Keratinocyte (primary cell): ENCODE data around the gene MTMR11. TPM values are rescaled to one million over a fixed set of nuclear protein-coding genes. Genes with fewer than 3 reads are reported as not detected.

ENCODE experiments used
- DNase-seq: peaks from one replicate; pipeline ENCODE4 v3.0.0-alpha.2; 2011; ENCODE audit warnings: low read depth, missing footprints, low spot score
- FAIRE-seq: peaks from 2 replicates; lab custom pipeline; 2011; peaks lifted over from hg19 to GRCh38; lab: Jason Lieb, UNC
- H2AFZ ChIP-seq: 2 replicates; pipeline ENCODE4 v1.6.0; 2012; ENCODE audit warnings: low read length, control low read depth, inconsistent platforms; ENCODE audit not compliant: control insufficient read depth
- H3K27ac ChIP-seq: 2 replicates; pipeline ENCODE4 v1.5.1; 2011; ENCODE audit warnings: low read length; ENCODE audit not compliant: control insufficient read depth, insufficient read depth
- H3K27me3 ChIP-seq: 3 replicates; pipeline ENCODE4 v1.6.0; 2011; ENCODE audit warnings: low read length; ENCODE audit not compliant: control insufficient read depth, insufficient read depth; ENCODE audit errors: extremely low read depth
- H3K36me3 ChIP-seq, 2 experiments: 2 replicates in 1 of 2; 3 replicates in 1 of 2; pipeline ENCODE4 v1.5.1; 2011; ENCODE audit warnings: low read length in 2 of 2, mild to moderate bottlenecking in 1 of 2; ENCODE audit not compliant: control insufficient read depth in 2 of 2, insufficient read depth in 2 of 2; ENCODE audit errors: extremely low read depth in 1 of 2
- H3K4me1 ChIP-seq: 3 replicates; pipeline ENCODE4 v1.5.1; 2011; ENCODE audit warnings: low read length; ENCODE audit not compliant: control insufficient read depth, insufficient read depth; ENCODE audit errors: extremely low read depth
- H3K4me2 ChIP-seq: 3 replicates; pipeline ENCODE4 v1.6.0; 2011; ENCODE audit warnings: low read depth, low read length; ENCODE audit not compliant: control insufficient read depth, insufficient read depth; ENCODE audit errors: extremely low read depth
- H3K4me3 ChIP-seq, 3 experiments: fragments of 200-600 bp in 1 of 3; sonication (generic) in 1 of 3; 2 replicates in 2 of 3; 3 replicates in 1 of 3; pipeline ENCODE4 v1.5.1; 2011 to 2016; ENCODE audit warnings: low read length in 3 of 3, mild to moderate bottlenecking in 3 of 3, control low read depth in 2 of 3, inconsistent platforms in 1 of 3, low read depth in 1 of 3, mixed read lengths in 1 of 3, mixed run types in 1 of 3, moderate library complexity in 1 of 3; ENCODE audit not compliant: control insufficient read depth in 2 of 3, insufficient read depth in 2 of 3; ENCODE audit errors: extremely low read depth in 1 of 3
- H3K79me2 ChIP-seq: 2 replicates; pipeline ENCODE4 v1.6.0; 2012; ENCODE audit warnings: low read length; ENCODE audit not compliant: control insufficient read depth, insufficient read depth
- H3K9ac ChIP-seq: 3 replicates; pipeline ENCODE4 v1.6.0; 2011; ENCODE audit warnings: low read length; ENCODE audit not compliant: control insufficient read depth, insufficient read depth; ENCODE audit errors: extremely low read depth
- H3K9me1 ChIP-seq: 3 replicates; pipeline ENCODE4 v1.6.0; 2011; ENCODE audit warnings: low read length; ENCODE audit not compliant: control insufficient read depth, insufficient read depth; ENCODE audit errors: extremely low read depth
- H3K9me3 ChIP-seq: 2 replicates; pipeline ENCODE4 v1.5.1; 2012; ENCODE audit warnings: low read depth, low read length; ENCODE audit not compliant: control insufficient read depth
- H4K20me1 ChIP-seq: 3 replicates; pipeline ENCODE4 v1.6.0; 2011; ENCODE audit warnings: low read length; ENCODE audit not compliant: control insufficient read depth, insufficient read depth; ENCODE audit errors: extremely low read depth
- CTCF ChIP-seq, 3 experiments: IDR thresholded peaks in 1 of 3; conservative IDR thresholded peaks in 1 of 3; optimal IDR thresholded peaks in 1 of 3; 2 replicates in 2 of 3; 3 replicates in 1 of 3; pipeline versions ENCODE3 to v1.5.1; 2011; ENCODE audit warnings: low read length in 3 of 3, mild to moderate bottlenecking in 3 of 3, moderate library complexity in 2 of 3, control low read depth in 1 of 3, inconsistent platforms in 1 of 3; ENCODE audit not compliant: insufficient read depth in 2 of 3; ENCODE audit errors: extremely low read depth in 1 of 3
- EZH2 ChIP-seq: IDR thresholded peaks from one replicate; pipeline ENCODE4 v1.6.1; 2012; ENCODE audit warnings: inconsistent platforms, mild to moderate bottlenecking, low read length, moderate library complexity
- dilution Hi-C: fragments of 300-500 bp; cut with MboI; formaldehyde crosslinking; loops from one replicate; pipeline ENCODE4 v1.7.0; 2020; ENCODE audit warnings: low sequenced_read_pairs; ENCODE audit not compliant: extremely low pct_ligation_motif_present
- polyA plus RNA-seq, 5 experiments: library from polyadenylated mRNA; depleted of rRNA in 3 of 5; stranded (reverse) in 3 of 5; stranded (forward) in 1 of 5; unstranded in 1 of 5; fragments of >200 nt; gene quantifications; 1 replicate in 1 of 5; 2 replicates in 3 of 5; 3 replicates in 1 of 5; pipeline versions ENCODE4 v1.2.1 to v1.2.3, GENCODE V29; 2011 to 2012; ENCODE audit warnings: missing spikeins in 2 of 5, low read depth in 1 of 5, low replicate concordance in 1 of 5

The MTMR11 gene
- polyA plus RNA-seq, 1 donor (not counting 4 experiments of a cell fraction or from before 2014, with no cell fraction given), result 11.8 TPM

- FAIRE-seq, result no peak
- dilution Hi-C loops, result no loop called here
- H3K4me3 ChIP-seq, result peak overlapping the region in 1 of 3 experiments; percentile 97
Observed at GRCh38 chr1:149926296-149926695, 10.4 kb downstream of the MTMR11 start.

GRCh38 chr1:149925751-149926150 lies 10.9 kb downstream of the MTMR11 start:
- Histone ChIP-seq H3K4me3 (peak overlapping the region in 1 of 3 experiments; percentile 97), H3K9me1 (no peaks in the 10 kb centered on the region), H3K79me2 (peaks cover 33% of the 10 kb centered on the region), H3K36me3 (peaks cover 31 to 40% of the 10 kb centered on the region in 2 experiments), H4K20me1 (peaks cover 3% of the 10 kb centered on the region), H3K9ac (no peak overlapping the region), H3K27me3 (no peaks in the 10 kb centered on the region), H2AFZ (no peak overlapping the region), H3K4me1 (peaks cover 20% of the 10 kb centered on the region), H3K27ac (no peak overlapping the region), H3K9me3 (no peaks in the 10 kb centered on the region), H3K4me2 (peak overlapping the region; percentile 82)
- dilution Hi-C loops, result no loop called here
- FAIRE-seq (no peak), DNase-seq (no peak)
- TF ChIP-seq CTCF (optimal IDR thresholded peaks at IDR 0.05 in 1 of 3, IDR thresholded peaks at IDR 0.05 in 1 of 3, conservative IDR thresholded peaks at IDR 0.05 in 1 of 3; ENCODE audit: extremely low read depth in 1 of 3, insufficient read depth in 2 of 3, low read length in 3 of 3), result no peak

More at GRCh38 chr1:149926296-149926695, 10.4 kb downstream of the MTMR11 start:
- DNase-seq, result no peak
- H2AFZ ChIP-seq, result no peak overlapping the region
- H3K9ac ChIP-seq, result no peak overlapping the region
- H3K9me3 ChIP-seq, result no peaks in the 10 kb centered on the region
- TF ChIP-seq EZH2, result no peak
- no peak for TF ChIP-seq CTCF (optimal IDR thresholded peaks at IDR 0.05 in 1 of 3, IDR thresholded peaks at IDR 0.05 in 1 of 3, conservative IDR thresholded peaks at IDR 0.05 in 1 of 3; ENCODE audit: extremely low read depth in 1 of 3, insufficient read depth in 2 of 3, low read length in 3 of 3)
- H3K27me3 ChIP-seq, result no peaks in the 10 kb centered on the region
- H3K36me3 ChIP-seq, result peaks cover 31 to 40% of the 10 kb centered on the region in 2 experiments
- no peaks in the 10 kb centered on the region for H3K9me1 ChIP-seq
- H3K27ac ChIP-seq, result no peak overlapping the region
- H3K79me2 ChIP-seq, result peaks cover 33% of the 10 kb centered on the region
- H4K20me1 ChIP-seq, result peaks cover 3% of the 10 kb centered on the region
- H3K4me2 ChIP-seq, result peak overlapping the region; percentile 82
- H3K4me1 ChIP-seq, result peaks cover 26% of the 10 kb centered on the region
